ENCODE data around the gene ZNF385D.

DNA sequence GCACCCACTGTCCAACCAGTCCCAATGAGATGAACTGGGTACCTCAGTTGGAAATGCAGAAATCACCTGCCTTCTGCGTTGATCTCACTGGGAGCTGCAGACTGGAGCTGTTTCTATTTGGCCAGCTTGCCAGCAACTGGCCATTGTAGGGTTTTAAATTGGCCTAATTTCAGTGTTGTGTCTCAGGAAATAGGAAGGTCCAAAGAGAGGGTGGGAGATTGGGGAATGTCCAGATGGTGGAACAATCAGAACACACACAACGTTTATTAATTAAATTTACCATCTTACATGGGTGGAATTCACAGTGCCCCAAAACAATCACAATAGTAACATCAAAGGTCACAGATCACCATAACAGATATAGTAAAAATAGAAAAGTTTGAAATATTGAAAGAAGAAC is 189.5 kb downstream of the ZNF385D start:
- no peak for TF ChIP-seq CTCF (IDR thresholded peaks at IDR 0.05)
- TF ChIP-seq POLR2A (IDR thresholded peaks at IDR 0.05): no peak

Measured in right lobe of liver (tissue), 4 donors.